Stimulated activated CD4-positive, alpha-beta T cell treated with anti-CD3 and anti-CD28 coated beads, TNF-alpha, amount 100 ng/mL, for 24 hours (primary cell): ENCODE data around the gene HCN2.
"Not testable (repeated sequence)": the region's sequence is repeated elsewhere in the genome, so short reads cannot be mapped to it uniquely, and the experiment has no call there.

ENCODE experiments used
- DNase-seq, 3 experiments: peaks; one replicate each; pipeline ENCODE4 v3.0.0-alpha.2; 2020; ENCODE audit warnings: low read depth in 3 of 3

HCN2 gene

DNA sequence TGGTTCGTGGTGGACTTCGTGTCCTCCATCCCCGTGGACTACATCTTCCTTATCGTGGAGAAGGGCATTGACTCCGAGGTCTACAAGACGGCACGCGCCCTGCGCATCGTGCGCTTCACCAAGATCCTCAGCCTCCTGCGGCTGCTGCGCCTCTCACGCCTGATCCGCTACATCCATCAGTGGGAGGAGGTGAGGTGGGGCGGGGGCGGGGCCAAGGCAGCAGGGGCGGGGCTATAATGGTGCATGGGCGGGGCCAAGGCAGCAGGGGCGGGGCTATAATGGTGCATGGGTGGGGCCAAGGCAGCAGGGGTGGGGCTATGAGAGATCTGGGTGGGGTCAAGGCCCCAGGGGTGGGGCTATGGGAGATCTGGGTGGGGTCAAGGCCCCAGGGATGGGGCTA lies 14.1 kb downstream of the HCN2 start:
- not testable (repeated sequence) for DNase-seq

DNA sequence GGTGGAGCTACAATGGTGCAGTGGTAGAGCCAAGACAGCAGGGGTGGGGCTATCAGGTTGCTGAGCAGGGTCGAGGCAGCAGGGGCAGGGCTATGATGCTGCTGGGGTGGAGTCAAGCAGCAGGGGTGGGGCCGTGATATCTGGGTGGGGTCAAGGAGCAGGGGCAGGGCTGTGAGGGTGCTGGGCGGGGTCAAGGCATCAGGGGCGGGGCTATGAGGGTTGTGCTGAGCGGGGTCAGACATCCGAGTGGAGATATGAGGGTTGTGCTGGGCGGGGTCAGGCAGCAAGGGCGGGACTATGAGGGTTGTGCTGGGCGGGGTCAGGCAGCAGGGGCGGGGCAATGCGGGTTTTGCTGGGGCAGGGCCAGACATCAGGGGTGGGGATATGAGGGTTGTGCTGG lies 14.7 kb downstream of the HCN2 start:
- DNase-seq = peak in 1 of 3 experiments; percentile 62

GRCh38 chr19:605061-605971 lies 15.6 kb downstream of the HCN2 start:
- peak in 1 of 3 experiments; percentile 52 for DNase-seq

DNA sequence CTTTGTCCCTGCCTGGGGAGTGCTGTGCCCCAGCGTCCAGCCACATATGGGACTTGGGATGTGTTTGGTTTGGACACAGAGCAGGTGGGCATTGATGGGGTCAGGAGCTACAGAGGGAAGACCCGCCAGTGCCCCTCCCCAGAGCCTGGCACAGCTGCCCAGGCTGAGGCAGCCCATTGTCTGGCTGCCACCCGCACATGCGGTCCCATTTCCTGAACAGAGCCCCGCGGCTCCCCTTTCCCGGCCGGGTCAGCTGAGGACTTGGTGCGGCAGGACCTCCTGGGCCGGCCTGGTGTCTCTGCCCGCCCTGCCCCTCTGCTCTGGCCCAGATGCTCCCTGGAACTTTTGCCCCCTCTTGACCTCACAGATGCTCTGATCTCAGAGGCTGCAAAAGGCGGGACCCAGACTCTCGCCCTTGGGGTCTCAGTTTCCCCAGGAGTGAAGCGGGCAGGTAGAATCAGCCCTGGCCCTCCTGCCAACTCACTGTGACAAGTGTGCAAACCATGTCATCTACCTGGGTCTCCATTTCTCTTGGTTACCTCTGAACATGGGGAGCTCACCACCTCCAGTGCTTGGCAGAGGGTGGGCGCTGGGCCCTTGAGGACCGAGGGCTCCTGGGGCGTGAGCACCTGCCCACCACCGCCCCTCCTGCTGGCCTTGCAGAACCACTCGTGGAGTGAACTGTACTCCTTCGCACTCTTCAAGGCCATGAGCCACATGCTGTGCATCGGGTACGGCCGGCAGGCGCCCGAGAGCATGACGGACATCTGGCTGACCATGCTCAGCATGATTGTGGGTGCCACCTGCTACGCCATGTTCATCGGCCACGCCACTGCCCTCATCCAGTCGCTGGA lies 17.8 kb downstream of the HCN2 start:
- no peak for DNase-seq

GRCh38 chr19:608155-609003 lies 18.7 kb downstream of the HCN2 start:
- no peak for DNase-seq

DNA sequence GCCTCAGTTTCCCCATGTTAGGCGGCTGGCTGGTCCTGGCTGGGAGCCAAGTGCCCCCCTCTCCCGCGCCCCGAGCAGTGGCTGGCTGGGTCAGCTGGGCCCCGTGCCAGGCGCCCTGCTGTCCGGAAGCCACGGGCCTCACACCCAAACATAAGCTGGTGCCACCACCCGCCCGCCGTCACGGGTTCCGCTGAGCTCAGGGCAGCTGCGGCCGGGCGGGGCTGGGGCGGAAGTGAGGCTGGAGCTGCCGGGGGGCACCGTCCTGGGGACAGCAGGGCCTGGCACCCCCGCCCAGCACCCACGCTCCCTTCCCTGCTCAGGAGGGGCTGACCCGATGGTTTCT lies 19.3 kb downstream of the HCN2 start:
- no peak for DNase-seq

DNA sequence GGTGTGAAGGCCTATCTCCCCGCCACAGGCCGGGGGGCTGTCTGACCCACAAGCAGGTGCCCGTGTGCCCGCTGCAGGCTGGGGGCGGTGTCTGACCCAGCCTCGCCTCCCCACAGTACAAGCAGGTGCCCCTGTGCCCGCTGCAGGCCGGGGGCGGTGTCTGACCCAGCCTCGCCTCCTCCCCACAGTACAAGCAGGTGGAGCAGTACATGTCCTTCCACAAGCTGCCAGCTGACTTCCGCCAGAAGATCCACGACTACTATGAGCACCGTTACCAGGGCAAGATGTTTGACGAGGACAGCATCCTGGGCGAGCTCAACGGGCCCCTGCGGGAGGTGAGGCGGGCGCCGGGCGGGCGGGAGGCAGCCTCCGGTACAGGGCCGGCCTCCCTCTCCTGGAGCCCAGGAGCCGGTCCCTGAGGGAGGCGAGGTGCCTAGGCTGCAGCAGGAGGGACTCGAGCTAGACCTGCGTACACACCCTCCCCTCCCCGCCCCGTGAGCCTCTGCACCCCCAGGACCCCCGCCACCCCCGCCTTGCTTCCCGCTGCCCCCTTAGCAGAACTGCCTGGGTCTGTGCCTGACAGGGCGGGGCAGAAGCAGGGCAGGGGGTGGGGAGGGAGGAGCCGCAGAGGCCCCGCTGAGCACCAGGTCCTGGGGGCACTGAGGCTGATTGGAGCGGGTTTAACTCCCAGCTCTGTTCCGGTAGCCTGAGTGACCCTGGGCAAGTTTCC lies 20.6 kb downstream of the HCN2 start:
- no peak for DNase-seq

- DNase-seq = peak in 1 of 3 experiments; percentile 55
Observed at GRCh38 chr19:610801-611480, 21.3 kb downstream of the HCN2 start.

DNA sequence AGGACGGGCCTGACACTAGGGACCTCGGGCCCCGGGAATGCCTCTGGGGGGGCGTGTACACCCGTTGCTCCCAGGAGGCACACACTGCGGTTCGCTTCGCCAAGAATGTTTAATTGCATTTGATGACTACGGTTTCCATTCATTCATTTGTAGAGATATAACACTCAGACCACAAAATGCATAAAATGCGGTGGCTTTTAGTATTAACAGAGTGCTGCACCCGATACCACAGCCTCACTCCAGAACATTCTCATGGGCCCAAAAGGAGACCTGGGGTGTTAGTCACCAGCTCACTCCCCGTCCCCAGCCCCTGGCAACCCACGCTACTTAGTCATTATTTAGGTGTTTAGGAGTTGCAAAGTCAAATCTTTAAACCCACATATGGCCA lies 21.8 kb downstream of the HCN2 start:
- peak; percentile 51 to 76 (median 56) for DNase-seq

DNA sequence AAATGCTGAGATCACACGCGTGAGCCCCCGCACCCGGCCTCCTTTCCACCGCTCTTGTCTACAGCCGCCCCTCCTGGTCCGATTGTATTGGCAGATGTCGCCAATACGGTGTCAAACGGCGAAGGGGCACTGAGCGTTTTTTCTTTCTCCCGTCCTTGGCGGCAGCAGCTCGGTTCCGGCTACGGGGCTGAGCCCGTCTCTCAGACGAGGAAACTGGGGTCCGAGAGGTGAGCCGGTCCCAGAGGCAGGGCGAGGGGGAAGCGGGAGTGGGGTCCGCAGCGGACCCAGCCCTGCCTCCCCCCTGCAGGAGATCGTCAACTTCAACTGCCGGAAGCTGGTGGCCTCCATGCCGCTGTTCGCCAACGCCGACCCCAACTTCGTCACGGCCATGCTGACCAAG lies 23.3 kb downstream of the HCN2 start:
- no peak for DNase-seq

DNA sequence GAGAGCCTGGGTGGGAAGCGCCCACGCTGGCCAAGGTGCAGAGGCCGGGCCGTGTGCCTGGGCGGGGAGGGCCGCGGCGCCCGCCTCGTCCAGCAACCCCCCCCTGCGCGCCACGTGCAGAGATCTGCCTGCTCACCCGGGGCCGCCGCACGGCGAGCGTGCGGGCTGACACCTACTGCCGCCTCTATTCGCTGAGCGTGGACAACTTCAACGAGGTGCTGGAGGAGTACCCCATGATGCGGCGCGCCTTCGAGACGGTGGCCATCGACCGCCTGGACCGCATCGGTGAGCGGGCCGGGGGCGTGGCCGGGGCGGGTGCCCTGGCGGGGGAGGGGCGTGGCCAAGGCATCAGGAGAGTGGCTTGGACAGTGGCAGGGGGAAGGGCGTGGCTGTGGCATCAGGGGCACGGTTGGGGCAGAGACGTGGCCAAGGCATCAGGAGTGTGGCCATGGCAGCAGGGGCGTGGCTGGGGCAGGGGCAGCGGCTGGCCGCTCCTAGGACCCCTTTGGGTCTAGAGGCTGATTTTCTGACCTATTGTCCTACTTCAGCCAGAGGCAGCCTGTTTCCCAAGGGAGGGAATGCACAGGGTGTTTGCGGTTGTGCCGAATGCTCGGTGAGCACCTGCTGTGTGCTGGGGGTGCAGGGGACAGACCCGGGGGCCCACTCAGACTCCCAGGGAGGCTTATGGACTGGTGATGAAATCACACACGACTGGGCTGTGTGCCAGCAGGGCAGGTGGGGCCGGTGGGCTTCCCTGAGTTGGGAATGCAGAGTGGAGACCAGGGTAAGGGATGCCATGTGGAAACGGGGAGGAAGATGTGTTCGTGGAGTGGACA lies 24.3 kb downstream of the HCN2 start:
- DNase-seq = no peak

DNA sequence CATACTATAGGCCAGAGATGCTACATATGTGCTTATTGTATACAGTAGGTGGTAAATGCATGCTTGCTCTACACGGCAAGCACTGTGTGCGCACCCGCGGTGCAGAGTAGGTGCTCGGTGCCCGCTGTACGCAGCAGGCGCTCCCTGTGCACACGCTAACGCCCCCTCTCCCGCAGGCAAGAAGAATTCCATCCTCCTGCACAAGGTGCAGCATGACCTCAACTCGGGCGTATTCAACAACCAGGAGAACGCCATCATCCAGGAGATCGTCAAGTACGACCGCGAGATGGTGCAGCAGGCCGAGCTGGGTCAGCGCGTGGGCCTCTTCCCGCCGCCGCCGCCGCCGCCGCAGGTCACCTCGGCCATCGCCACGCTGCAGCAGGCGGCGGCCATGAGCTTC lies 25.9 kb downstream of the HCN2 start:
- no peak for DNase-seq

GRCh38 chr19:616062-616700 lies 26.5 kb downstream of the HCN2 start:
- DNase-seq = no peak

DNA sequence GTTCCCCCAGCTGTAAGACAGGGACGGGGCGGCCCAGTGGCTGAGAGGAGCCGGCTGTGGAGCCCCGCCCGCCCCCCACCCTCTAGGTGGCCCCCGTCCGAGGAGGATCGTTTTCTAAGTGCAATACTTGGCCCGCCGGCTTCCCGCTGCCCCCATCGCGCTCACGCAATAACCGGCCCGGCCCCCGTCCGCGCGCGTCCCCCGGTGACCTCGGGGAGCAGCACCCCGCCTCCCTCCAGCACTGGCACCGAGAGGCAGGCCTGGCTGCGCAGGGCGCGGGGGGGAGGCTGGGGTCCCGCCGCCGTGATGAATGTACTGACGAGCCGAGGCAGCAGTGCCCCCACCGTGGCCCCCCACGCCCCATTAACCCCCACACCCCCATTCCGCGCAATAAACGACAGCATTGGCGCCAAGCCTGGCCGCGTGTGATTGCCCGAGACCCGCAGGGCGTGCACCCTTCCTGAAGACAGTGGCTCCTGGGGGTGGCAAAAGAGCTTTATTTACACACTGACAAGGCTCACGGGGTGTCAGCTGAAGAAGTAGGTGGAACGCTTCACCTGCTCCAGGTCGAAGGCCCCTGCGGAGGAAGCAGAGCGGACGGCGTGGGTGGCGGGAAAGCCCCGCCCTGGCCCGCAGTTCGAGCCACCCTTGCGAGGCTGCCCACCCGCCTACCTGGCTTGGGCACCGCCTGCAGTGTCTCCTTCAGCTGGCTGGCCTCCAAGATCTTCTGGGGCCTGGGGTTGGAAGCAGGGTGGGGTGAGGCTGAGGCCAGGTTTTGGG lies 27.3 kb downstream of the HCN2 start:
- DNase-seq = no peak

DNA sequence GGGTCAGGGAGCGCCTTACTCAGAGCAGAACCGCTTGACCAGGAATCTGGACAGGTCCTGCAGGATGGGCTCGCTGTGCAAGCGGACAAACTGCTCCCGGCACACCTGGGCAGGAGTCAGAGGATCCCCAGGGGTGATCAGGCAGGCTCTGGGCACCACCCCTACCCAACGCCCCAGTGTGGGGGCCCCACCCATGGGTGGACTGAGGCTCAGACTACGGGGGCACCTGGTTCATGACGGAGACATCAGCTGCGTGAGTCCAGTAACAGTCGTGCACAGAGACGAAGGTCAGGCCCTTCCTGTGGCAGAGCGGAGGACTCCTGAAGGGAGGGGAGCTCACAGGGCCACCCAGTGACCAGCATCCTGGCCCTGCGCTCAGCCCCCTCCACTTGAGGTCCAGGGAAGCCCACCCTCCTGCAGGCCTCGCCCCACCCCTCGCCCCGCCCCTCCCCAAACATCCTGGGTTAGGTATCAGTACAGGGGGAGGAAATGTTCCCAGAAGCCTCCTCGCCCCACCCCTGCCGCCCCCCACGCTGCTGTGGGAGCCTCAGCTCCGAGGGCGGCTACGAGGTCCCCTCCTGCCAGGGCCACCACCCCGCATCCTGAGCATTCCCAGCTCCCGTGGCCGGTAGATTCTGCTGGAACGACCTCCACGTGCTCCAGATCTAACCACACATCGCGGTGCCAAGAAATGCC lies 28.0 kb downstream of the HCN2 start:
- no peak for DNase-seq

DNA sequence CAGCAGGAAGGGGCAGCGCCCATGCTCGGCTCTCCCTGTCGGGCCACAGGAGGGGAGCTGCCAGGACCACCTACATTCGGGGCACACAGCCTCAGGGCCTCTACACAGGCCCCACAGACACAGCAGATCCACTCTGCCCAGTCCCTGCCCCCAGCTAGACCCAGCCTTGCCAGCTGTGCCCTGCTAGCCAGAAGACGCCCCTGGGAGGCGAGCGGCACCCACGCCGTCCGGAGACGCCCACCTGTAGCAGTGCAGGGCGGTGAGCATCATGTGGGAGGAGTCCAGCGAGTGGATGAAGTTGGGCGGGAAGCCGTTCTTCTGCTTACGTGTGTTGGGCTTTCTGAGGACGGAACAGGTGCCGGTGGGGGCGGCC lies 28.6 kb downstream of the HCN2 start:
- no peak for DNase-seq

DNA sequence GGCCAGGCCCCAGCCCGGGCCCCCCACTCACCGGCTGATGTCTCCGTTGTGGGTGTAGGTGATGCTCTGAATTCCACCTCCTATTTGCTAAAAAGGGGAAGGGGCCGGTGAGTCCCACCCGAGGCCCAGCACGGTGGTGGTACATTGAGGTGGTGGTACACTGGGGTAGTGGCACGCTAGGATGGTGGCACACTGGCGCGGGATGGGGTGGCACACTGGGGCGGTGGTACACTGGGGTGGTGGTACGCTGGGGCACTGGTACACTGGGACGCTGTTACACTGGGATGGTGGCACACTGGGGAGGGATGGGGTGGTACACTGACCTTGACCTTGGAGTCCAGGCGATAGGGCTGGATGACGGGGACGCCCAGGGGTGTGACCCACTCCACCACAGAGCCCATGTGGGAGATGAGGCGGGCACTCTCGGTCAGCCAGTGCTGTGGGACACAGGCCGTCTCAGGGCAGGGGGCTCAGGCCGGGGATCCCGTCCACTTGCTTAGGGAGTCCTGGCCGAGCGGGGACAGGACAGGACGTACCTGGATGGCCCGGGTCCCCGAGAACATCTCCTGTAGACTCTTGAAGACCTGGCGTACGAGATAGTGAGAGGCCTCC lies 29.1 kb downstream of the HCN2 start:
- no peak for DNase-seq
